Activated CD8-positive, alpha-beta T cell treated with anti-CD3 and anti-CD28 coated beads, Interleukin-2, amount 10 ng/mL, durations not matched to agents 7 days and 5 days (primary cell): ENCODE data around the gene PTPN14. TPM values are rescaled to one million over a fixed set of nuclear protein-coding genes. Genes with fewer than 3 reads are reported as not detected.
"Not testable (repeated sequence)": the region's sequence is repeated elsewhere in the genome, so short reads cannot be mapped to it uniquely, and the experiment has no call there.

ENCODE experiments used
- ATAC-seq: fragments of 150-1000 bp; cut with Tn5 transposase; one replicate; pipeline ENCODE4 v1.10.0; 2021; ENCODE audit warnings: moderate library complexity
- CTCF ChIA-PET: fragments of 350-600 bp; sonication (Branson Sonifier 250); formaldehyde crosslinking; loops from one replicate; lab custom pipeline; 2021; ENCODE audit warnings: antibody characterized with exemption; lab: Charles Lee
- POLR2A ChIA-PET: fragments of 350-600 bp; sonication (Branson Sonifier 250); formaldehyde crosslinking; loops from one replicate; lab custom pipeline; 2021; ENCODE audit warnings: antibody characterized with exemption; lab: Charles Lee
- DNase-seq: peaks from one replicate; pipeline ENCODE4 v3.0.0-alpha.2; 2020
- H3K27ac Mint-ChIP-seq: one replicate; pipeline ENCODE4 v1.8.0; 2021; ENCODE audit warnings: mild to moderate bottlenecking, mixed read lengths
- H3K27me3 Mint-ChIP-seq: one replicate; pipeline ENCODE4 v1.8.0; 2021; ENCODE audit warnings: low read depth, mixed read lengths
- H3K36me3 Mint-ChIP-seq: one replicate; pipeline ENCODE4 v1.8.0; 2021; ENCODE audit warnings: low read depth, mixed read lengths
- H3K4me1 Mint-ChIP-seq: one replicate; pipeline ENCODE4 v1.8.0; 2021; ENCODE audit warnings: low read depth, mixed read lengths
- H3K4me3 Mint-ChIP-seq: one replicate; pipeline ENCODE4 v1.8.0; 2021; ENCODE audit warnings: mild to moderate bottlenecking, mixed read lengths
- H3K9me3 Mint-ChIP-seq: one replicate; pipeline ENCODE4 v1.8.0; 2022; ENCODE audit warnings: mixed read lengths; ENCODE audit not compliant: insufficient read depth
- total RNA-seq, 2 experiments: library from RNA; stranded (reverse); gene quantifications; one replicate each; pipeline ENCODE4 v1.2.3, GENCODE V29; 2021

The PTPN14 gene
- total RNA-seq, 2 experiments from 2014 or later, result 0.13 to 0.21 TPM

DNA sequence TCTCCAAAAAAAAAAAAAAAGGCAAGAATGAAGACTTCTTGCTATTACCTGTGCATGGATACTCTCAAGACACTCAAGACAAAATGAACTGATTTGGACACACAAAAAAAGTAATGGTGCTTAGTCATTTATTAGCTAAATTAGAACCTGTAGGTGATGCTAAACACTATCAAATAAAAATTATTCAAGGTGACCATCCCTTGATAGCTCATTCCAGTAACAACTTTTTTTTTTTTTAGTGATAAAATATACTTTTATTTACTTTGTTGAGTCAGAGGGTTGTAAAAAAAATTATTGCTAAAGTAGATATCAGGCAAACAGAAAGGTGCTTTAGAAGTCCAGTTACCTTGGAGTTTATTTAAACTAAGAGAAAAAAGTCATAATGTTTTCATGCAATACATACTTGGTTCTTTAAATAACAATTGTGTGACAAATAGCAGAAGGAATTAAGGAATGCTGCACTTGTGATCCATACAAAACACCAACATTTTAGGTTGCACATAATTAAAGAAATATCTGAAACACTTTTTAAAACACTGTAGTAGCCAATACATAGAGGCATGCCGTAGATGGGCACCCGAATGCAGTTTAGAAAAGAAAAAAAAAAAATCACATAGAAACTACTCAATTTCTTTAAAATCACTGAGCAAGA lies 69.3 kb downstream of the PTPN14 start:
- H3K36me3 Mint-ChIP-seq, H3K9me3 Mint-ChIP-seq, POLR2A ChIA-PET, DNase-seq, H3K27ac Mint-ChIP-seq, H3K4me3 Mint-ChIP-seq, H3K4me1 Mint-ChIP-seq, CTCF ChIA-PET, ATAC-seq: not testable (repeated sequence)
- peaks cover 13% of the 10 kb centered on the region for H3K27me3 Mint-ChIP-seq

DNA sequence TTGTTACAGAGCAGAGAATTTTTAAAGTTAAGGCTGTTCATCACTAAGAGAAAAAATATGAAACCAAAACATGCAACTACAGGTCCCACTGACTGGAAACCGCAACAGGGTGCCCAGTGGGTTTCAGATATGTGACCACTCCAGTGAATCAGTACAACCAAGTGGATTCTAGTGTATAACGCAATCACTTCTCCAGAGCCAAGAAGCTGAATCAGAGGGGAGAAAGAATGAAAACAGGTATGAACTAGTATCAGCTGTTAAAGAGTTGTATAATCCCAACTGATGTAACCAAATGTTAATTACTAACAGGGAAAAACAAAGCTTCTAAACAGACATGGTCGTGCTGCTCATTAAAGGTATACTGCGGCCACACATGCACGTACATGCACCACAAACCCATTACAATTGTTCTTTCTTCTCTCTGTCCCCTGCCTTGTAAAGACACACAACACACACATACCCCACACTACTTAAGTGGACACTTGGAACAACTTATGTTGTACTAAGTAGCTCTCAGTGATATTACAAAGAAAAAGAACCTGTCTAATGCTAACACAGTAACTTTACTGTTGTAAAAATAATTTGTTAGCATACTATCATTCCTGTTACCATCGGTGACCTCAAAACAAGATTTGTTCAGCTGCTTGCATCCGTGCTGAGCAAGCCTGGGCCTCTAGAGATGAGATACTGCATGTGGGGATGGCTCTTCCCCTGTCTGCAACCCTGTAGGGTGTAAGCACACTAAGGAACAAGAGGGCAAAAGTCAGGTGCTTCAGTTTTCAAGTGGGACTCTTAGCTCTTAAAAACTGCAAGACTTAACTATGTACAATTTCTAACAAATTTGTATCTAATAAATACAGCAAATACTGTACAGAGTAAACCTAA lies 74.2 kb downstream of the PTPN14 start:
- Mint-ChIP-seq H3K27me3 (peaks cover 32% of the 10 kb centered on the region), H3K36me3 (no peaks in the 10 kb centered on the region), H3K4me3 (no peak overlapping the region), H3K27ac (no peak overlapping the region), H3K9me3 (no peaks in the 10 kb centered on the region), H3K4me1 (no peaks in the 10 kb centered on the region)
- POLR2A ChIA-PET, result no interaction called here
- DNase-seq (no peak), ATAC-seq (no peak)
- CTCF ChIA-PET, result interaction anchor here (0.6 to 2.0 kb wide), 2 partner anchors 145 to 156 kb away, joined by 3 to 7 read pairs; no protein-coding TSS in a partner anchor

DNA sequence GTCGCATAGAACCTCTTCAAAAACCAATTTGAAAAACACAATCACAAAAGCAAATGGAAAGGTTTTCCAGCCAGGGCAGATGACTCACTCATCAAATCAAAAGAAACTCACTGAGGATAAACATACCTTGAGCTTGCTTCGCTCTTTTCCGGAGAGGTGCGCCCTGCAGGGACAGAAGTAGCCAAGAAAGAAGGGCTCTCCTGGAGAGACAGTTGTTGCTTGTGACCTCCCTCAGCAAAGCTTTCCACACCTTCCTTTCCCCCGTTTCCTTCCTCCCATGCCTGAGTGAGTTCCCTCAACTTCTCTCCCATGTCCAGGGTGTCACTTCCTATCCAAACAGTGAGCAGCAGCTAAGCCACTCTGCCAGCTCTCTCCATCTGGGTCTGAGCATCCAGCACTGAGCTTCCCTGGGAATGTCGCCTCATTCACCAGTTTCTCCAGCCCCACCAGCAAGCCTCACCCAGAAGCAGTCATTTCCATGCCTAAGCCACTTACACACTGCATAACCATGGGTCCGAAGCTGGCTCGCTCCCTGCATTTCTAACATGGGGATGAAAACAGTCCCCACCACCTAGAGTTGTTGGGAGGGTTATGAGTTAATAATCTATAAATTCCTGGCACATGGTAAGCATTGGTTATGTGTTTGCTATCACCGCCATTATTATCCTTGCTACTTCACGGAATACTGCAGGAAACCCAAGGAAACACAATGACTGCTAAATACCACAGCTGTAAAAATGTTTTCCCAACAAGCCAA lies 75.0 kb downstream of the PTPN14 start:
- H3K36me3 Mint-ChIP-seq, result no peaks in the 10 kb centered on the region
- no peak overlapping the region for H3K4me3 Mint-ChIP-seq
- DNase-seq, result no peak
- ATAC-seq, result no peak
- peak overlapping the region; percentile 35 for H3K27ac Mint-ChIP-seq
- ChIA-PET POLR2A (no interaction called here), CTCF (interaction anchor here (2.0 kb wide), 1 partner anchor 144 kb away, joined by 7 read pairs; no protein-coding TSS in a partner anchor)
- H3K4me1 Mint-ChIP-seq, result no peaks in the 10 kb centered on the region
- H3K9me3 Mint-ChIP-seq, result no peaks in the 10 kb centered on the region
- peaks cover 37% of the 10 kb centered on the region for H3K27me3 Mint-ChIP-seq

DNA sequence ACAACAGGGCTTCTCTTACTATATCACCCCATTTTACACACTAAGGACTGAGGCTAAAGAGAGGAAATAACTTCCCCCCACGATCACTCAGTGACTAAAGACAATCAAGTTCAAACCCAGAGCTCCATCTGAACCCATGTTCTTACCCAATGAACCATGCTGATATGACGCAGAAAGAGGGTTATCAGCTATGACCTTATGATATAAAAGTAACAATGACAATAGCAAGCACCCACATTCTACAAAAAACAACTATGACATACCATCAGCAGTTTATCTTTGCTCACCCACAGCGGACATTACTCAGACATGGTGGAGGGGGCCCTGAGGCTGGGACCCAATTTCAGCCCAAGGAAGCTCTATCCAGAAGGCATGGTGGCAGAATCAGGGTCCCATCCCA lies 75.7 kb downstream of the PTPN14 start:
- Mint-ChIP-seq H3K4me1 (no peaks in the 10 kb centered on the region), H3K4me3 (no peak overlapping the region), H3K27ac (no peak overlapping the region), H3K9me3 (no peaks in the 10 kb centered on the region), H3K36me3 (no peaks in the 10 kb centered on the region), H3K27me3 (peaks cover 33% of the 10 kb centered on the region)
- DNase-seq (no peak), ATAC-seq (no peak)
- ChIA-PET CTCF (interaction anchor here (2.0 kb wide), 1 partner anchor 144 kb away, joined by 7 read pairs; no protein-coding TSS in a partner anchor), POLR2A (no interaction called here)

DNA sequence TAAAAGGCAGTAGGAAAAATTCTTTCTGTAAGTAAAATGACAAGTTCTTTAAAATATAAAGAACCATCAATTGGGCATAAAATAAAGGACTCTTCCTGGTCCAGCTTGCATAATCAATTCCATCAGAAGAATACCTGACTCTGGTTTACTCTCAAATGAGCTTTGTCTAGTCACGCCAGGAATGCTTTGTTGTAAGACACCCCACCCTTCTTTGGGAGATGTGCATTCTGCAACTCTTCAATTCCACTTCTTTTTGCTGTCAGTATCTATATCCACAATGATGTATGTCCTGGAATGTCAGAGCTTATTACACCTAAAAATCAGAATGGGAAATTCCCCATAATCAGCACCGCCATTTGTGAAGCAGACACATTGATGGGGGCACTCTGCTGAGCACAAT lies 76.1 kb downstream of the PTPN14 start:
- Mint-ChIP-seq H3K36me3 (no peaks in the 10 kb centered on the region), H3K27ac (no peak overlapping the region), H3K4me1 (no peaks in the 10 kb centered on the region), H3K4me3 (no peak overlapping the region), H3K27me3 (peaks cover 32% of the 10 kb centered on the region), H3K9me3 (no peaks in the 10 kb centered on the region)
- DNase-seq (no peak), ATAC-seq (no peak)
- CTCF ChIA-PET, result interaction anchor here (0.7 kb wide), 1 partner anchor 87 kb away, joined by 3 read pairs; no protein-coding TSS in a partner anchor
- POLR2A ChIA-PET, result no interaction called here

DNA sequence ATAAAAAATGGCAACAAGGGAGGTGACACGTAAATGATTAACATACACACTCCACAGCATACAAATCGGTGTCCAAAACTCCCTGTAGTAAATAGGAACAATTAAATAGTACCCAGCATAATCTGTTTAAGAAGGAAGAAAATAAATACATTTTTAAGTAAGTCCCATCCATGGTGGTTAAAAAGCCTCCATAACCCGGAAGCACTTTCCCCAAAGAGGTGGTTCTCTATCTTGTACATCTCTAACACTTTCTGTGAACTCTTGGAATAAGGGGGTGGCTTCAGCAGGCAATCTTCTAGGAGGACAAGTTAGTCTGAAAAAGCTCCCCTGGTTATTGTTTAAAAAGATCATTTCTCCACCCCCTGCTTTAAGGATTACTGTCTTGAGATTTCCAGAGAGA lies 76.9 kb downstream of the PTPN14 start:
- H3K27ac Mint-ChIP-seq, result no peak overlapping the region
- H3K9me3 Mint-ChIP-seq, result no peaks in the 10 kb centered on the region
- DNase-seq, result no peak
- H3K4me3 Mint-ChIP-seq, result no peak overlapping the region
- peaks cover 32% of the 10 kb centered on the region for H3K27me3 Mint-ChIP-seq
- no peaks in the 10 kb centered on the region for H3K4me1 Mint-ChIP-seq
- POLR2A ChIA-PET, result no interaction called here
- ATAC-seq, result no peak
- no peaks in the 10 kb centered on the region for H3K36me3 Mint-ChIP-seq
- CTCF ChIA-PET, result interaction anchor here (0.6 kb wide), 1 partner anchor 69 kb away, joined by 3 read pairs; no protein-coding TSS in a partner anchor

DNA sequence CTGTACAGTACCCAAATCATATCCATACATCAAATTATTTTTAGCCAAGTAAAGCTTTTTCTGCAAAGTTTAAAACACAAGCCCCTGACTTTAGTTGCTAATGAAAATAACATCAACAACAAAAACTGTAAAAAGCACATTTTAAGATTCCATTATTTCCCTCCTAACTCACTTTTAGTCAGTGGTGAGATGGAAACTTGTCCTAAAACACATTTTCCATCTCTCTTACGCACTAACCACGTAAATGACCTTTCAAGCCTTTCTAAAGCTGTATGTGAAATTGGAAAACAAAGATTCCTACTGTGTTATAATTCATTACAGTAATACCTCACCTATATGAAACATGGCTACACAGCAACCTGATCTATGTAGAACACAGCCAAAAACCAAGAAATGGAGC lies 77.5 kb downstream of the PTPN14 start:
- no peak overlapping the region for H3K4me3 Mint-ChIP-seq
- POLR2A ChIA-PET, result no interaction called here
- H3K9me3 Mint-ChIP-seq, result no peaks in the 10 kb centered on the region
- CTCF ChIA-PET, result no interaction called here
- peaks cover 35% of the 10 kb centered on the region for H3K27me3 Mint-ChIP-seq
- H3K36me3 Mint-ChIP-seq, result no peaks in the 10 kb centered on the region
- H3K4me1 Mint-ChIP-seq, result no peaks in the 10 kb centered on the region
- no peak for DNase-seq
- no peak for ATAC-seq
- no peak overlapping the region for H3K27ac Mint-ChIP-seq

DNA sequence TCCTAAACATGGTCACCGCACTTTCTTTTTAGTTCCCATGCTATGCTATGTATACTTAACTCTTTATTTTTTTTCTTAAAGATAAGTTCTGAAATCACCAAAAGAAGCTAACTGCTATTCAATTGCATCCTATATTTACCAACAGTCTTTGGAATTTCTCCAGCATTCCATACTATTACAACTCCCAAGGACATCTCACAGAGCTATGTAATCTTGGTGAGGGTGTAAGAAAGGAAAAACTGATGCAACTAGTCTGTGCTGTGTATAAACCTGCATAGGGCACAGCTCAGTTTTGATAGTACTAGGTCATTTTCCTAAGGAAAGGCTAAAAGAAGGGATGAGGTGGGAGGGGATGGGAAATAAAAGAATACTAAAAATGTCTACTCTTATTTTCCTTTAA lies 78.0 kb downstream of the PTPN14 start:
- Mint-ChIP-seq H3K4me3 (no peak overlapping the region), H3K9me3 (no peaks in the 10 kb centered on the region), H3K4me1 (no peaks in the 10 kb centered on the region), H3K36me3 (no peaks in the 10 kb centered on the region), H3K27ac (no peak overlapping the region), H3K27me3 (peaks cover 37% of the 10 kb centered on the region)
- no peak for DNase-seq
- POLR2A ChIA-PET, result no interaction called here
- no peak for ATAC-seq
- CTCF ChIA-PET, result no interaction called here

DNA sequence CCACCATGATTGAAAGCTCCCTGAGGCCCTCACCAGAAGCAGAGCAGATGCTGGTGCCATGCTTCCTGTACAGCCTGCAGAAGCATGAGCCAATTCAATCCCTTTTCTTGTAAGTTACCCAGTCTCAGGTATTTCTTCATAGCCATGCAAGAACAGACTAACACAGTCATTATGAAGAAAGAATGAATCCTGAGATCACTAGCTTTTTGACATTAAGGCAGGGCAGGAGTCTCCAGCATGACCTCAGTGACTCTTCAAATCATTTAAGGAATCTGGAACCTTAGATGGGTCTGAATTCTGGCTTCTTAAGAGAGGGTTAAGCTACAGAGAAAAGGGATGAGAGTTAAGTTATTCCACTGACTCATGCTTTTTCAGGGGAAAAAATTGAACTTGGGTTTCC lies 79.0 kb downstream of the PTPN14 start:
- ChIA-PET POLR2A (interaction anchor here (0.6 kb wide), 1 partner anchor 85 kb away, joined by 3 read pairs; no protein-coding TSS in a partner anchor), CTCF (no interaction called here)
- no peaks in the 10 kb centered on the region for H3K4me1 Mint-ChIP-seq
- no peak for ATAC-seq
- H3K27ac Mint-ChIP-seq, result no peak overlapping the region
- no peak overlapping the region for H3K4me3 Mint-ChIP-seq
- no peaks in the 10 kb centered on the region for H3K36me3 Mint-ChIP-seq
- peaks cover 43% of the 10 kb centered on the region for H3K27me3 Mint-ChIP-seq
- no peak for DNase-seq
- no peaks in the 10 kb centered on the region for H3K9me3 Mint-ChIP-seq

DNA sequence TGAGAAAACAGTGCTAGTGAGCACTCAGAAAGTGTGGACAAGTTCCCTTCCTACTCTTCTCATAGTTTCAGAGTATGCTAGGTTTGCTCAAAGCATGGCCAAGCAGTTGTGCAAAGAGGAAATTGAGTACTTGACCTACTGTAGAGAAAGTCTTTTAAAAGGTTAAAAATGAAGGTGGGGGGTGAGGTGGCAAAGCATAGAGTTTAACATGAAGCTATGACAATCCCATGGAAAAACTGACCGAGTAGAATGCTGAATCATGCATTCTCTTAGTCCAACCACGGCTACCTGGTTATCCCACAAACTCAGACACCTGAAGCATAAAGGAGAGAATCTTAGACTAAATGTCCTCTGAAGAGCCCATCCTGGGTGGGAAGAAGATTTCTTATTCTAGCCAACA lies 79.9 kb downstream of the PTPN14 start:
- H3K27ac Mint-ChIP-seq, result no peak overlapping the region
- ATAC-seq, result no peak
- ChIA-PET POLR2A (no interaction called here), CTCF (no interaction called here)
- no peaks in the 10 kb centered on the region for H3K4me1 Mint-ChIP-seq
- no peak overlapping the region for H3K4me3 Mint-ChIP-seq
- no peaks in the 10 kb centered on the region for H3K36me3 Mint-ChIP-seq
- H3K9me3 Mint-ChIP-seq, result no peaks in the 10 kb centered on the region
- peaks cover 47% of the 10 kb centered on the region for H3K27me3 Mint-ChIP-seq
- no peak for DNase-seq

DNA sequence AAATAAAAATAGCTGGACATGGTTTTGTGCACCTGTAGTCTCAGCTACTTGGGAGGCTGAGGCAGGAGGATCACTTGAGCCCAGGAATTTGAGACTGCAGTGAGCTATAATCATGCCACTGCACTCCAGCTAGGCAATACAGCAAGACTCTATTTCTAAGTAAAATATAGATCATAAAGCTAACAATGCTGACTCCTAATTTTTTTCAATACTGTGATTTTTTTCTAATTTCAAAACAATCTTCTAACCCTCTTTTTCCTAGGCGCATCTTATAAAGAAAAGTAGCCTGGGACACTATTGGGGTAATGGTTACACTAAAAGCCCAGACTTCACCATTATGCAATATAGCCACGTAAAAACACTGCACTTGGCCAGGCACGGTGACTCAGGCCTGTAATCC lies 81.3 kb downstream of the PTPN14 start:
- ChIA-PET CTCF (interaction anchor here (0.9 kb wide), 1 partner anchor 138 kb away, joined by 4 read pairs; no protein-coding TSS in a partner anchor), POLR2A (no interaction called here)
- no peak overlapping the region for H3K4me3 Mint-ChIP-seq
- DNase-seq (no peak), ATAC-seq (no peak)
- no peak overlapping the region for H3K27ac Mint-ChIP-seq
- H3K9me3 Mint-ChIP-seq, result no peaks in the 10 kb centered on the region
- H3K4me1 Mint-ChIP-seq, result no peaks in the 10 kb centered on the region
- peaks cover 41% of the 10 kb centered on the region for H3K27me3 Mint-ChIP-seq
- H3K36me3 Mint-ChIP-seq, result no peaks in the 10 kb centered on the region
